Fibroblast of villous mesenchyme (primary cell): ENCODE measurements around the gene NAA15. TPM values are rescaled to one million over a fixed set of nuclear protein-coding genes. Genes with fewer than 3 reads are reported as not detected.
"Not testable (repeated sequence)": the region's sequence is repeated elsewhere in the genome, so short reads cannot be mapped to it uniquely, and the experiment has no call there.

Experiments
- DNase-seq: peaks from one replicate; pipeline ENCODE4 v3.0.0-alpha.2; 2010; ENCODE audit warnings: low read depth
- H3K4me3 ChIP-seq: 2 replicates; pipeline ENCODE4 v1.5.1; 2011; ENCODE audit warnings: low read depth, mild to moderate bottlenecking, low read length
- total RNA-seq: library from RNA; depleted of rRNA; stranded (reverse); fragments of >200 nt; gene quantifications from 2 replicates; pipeline ENCODE4 v1.2.3, GENCODE V29; 2012
- TF ChIP-seq, protein P1 (sequence below): IDR thresholded peaks from 2 replicates; pipeline ENCODE4 v1.5.1; 2012; ENCODE audit warnings: low read depth, mild to moderate bottlenecking, low read length; ENCODE audit not compliant: insufficient read depth

NAA15 gene
- total RNA-seq = 37.0 and 66.5 TPM in 2 replicates

GRCh38 chr4:139301113-139301820 lies at the start of gene NAA15:
Gene NAA15 (plus strand): TSS chr4:139301505. CDS start chr4:139301778, 273 bp downstream.
- TF ChIP-seq, protein P1, sequence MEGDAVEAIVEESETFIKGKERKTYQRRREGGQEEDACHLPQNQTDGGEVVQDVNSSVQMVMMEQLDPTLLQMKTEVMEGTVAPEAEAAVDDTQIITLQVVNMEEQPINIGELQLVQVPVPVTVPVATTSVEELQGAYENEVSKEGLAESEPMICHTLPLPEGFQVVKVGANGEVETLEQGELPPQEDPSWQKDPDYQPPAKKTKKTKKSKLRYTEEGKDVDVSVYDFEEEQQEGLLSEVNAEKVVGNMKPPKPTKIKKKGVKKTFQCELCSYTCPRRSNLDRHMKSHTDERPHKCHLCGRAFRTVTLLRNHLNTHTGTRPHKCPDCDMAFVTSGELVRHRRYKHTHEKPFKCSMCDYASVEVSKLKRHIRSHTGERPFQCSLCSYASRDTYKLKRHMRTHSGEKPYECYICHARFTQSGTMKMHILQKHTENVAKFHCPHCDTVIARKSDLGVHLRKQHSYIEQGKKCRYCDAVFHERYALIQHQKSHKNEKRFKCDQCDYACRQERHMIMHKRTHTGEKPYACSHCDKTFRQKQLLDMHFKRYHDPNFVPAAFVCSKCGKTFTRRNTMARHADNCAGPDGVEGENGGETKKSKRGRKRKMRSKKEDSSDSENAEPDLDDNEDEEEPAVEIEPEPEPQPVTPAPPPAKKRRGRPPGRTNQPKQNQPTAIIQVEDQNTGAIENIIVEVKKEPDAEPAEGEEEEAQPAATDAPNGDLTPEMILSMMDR = no peak
- DNase-seq = peak; percentile 98
- H3K4me3 ChIP-seq = peak within 1 kb of the TSS; percentile 94

- no peak for DNase-seq
- TF ChIP-seq, protein P1 = no peak
- H3K4me3 ChIP-seq = no peak overlapping the region
These were observed 48.3 kb upstream of the NAA15 start for GRCh38 chr4:139253046-139253445.

DNA sequence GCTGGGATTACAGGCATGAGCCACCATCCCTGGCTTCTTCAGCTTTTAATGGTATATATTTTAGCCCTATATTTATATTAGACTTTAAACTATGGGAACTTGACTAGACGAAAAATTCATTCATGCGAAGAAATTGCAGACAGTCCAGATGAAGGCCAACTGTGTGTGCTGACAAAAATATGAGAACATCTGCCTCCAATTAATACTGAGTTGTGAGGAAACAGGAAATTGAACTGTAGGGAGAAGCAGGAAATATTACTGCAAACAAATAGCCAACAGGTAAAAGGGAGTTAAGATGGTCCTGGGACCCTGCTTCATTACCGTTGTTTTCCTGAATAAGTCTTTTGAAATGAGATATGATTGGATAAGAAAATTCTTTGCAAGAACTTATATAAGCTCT lies 47.6 kb upstream of the NAA15 start:
- TF ChIP-seq, protein P1 = no peak
- no peak overlapping the region for H3K4me3 ChIP-seq
- peak; percentile 20 for DNase-seq

DNA sequence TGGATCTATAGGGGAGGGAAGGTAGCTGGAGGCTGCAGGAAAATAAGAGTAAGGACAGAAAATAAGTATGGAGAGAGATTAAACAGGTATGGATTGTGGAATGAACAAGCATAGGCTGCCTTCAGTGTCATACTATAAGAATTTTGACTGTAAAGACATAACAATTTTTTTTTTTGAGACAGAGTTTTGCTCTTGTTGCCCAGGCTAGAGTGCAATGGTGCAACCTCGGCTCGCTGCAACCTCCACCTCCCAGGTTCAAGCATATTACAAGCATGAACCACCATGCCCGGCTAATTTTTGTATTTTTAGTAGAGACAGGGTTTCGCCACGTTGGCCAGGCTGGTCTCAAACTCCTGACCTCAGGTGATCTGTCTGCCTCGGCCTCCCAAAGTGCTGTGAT lies 45.7 kb upstream of the NAA15 start:
- DNase-seq, H3K4me3 ChIP-seq: not testable (repeated sequence)

DNA sequence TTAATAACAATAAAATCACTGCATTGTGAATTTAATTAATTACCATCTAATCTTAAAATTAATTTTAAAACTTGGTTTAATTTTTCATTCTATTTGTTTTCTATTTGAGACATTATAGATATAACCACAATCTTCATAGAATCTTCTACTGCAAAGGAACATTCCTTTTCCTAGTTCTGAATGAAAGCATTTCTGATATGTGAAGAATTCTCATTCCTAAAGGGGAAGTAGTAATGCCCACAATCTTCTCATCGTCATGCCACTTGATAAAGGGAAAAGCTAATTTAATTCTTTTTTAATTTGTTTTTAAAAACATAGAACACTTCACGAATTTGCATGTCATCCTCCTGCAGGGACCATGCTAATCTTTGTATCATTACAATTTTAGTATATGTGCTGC lies 45.0 kb upstream of the NAA15 start:
- TF ChIP-seq, protein P1 = no peak
- no peak for DNase-seq
- no peak overlapping the region for H3K4me3 ChIP-seq

DNA sequence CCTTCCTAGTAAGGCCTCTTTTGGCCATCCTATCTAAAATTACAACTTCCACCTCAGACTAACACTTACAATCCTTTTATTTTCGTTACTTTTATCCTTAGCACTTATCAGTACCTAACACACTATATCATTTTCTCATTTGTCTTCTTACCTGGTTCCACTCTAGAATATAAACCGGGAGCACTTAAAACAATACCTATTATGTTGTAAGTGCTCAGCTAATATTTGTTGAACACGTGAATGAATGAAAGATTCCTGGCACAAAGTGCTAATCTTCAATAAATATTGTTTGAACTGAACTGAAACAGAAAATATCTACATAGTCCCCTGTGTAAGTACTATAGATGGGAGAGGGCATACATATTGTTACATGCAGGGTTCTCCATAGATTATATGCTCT lies 35.7 kb upstream of the NAA15 start:
- DNase-seq = no peak
- H3K4me3 ChIP-seq = no peak overlapping the region
- TF ChIP-seq, protein P1 = no peak

GRCh38 chr4:139266208-139266582 lies 35.1 kb upstream of the NAA15 start:
- DNase-seq = no peak
- TF ChIP-seq, protein P1 = no peak
- H3K4me3 ChIP-seq = peak overlapping the region; percentile 49
